Germinal center (tissue), 1 donor: ENCODE results near the gene CHCHD1.
"Not testable (repeated sequence)": the region's sequence is repeated elsewhere in the genome, so short reads cannot be mapped to it uniquely, and the experiment has no call there.

ENCODE experiments used
- DNase-seq: peaks from one replicate; pipeline ENCODE4 v3.0.0; 2012; ENCODE audit warnings: mixed read lengths, low spot score

The CHCHD1 gene

GRCh38 chr10:73781879-73782748, at the start of gene CHCHD1:
TSS of gene CHCHD1 (plus strand) at chr10:73782048. CDS start at chr10:73782076, 28 bp downstream.
- peak; percentile 90 for DNase-seq

- DNase-seq: no peak
These were observed 49.4 kb upstream of the CHCHD1 start for GRCh38 chr10:73732426-73732825.

GRCh38 chr10:73732931-73733623, 48.8 kb upstream of the CHCHD1 start:
- no peak for DNase-seq

GRCh38 chr10:73734028-73734720, 47.7 kb upstream of the CHCHD1 start:
- DNase-seq: no peak

DNA sequence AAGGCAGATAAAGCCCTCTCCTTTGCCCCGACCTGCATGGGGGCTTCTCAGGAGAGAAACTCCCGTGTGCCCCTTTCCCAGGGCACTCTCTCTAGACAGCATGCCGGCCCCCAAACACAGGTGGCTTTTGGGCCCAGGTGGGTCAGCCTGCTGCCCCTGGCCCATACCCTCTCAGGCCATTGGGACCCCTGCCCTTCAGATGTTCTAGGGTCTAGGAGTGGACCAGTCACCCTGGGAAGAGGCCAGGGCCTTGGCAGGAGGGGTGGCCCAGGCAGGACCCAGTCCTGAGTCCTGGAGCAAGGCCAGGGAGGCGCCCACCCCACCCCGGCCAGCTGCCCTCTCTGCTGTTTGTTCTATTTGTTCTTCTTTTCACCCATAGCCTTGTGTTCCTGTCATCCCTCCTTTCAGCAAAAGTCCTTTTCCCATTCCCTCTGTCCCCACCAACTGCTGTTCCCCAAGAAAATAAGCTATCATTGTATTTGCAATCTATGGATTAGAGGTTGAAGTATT, 47.0 kb upstream of the CHCHD1 start:
- DNase-seq: no peak

- DNase-seq: not testable (repeated sequence)
These were observed 41.2 kb upstream of the CHCHD1 start for GRCh38 chr10:73740501-73741254.

DNA sequence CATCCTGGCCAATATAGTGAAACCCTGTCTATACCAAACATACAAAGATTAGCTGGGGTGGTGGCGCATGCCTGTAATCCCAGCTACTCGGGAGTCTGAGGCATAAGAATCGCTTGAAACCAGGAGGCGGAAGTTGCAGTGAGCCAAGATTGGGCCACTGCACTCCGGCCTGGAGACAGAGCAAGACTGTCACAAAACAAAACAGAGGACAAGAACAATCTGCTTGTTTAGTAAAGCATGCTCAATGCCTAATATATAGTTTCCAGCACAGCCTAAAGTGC, 39.5 kb upstream of the CHCHD1 start:
- DNase-seq: no peak

DNA sequence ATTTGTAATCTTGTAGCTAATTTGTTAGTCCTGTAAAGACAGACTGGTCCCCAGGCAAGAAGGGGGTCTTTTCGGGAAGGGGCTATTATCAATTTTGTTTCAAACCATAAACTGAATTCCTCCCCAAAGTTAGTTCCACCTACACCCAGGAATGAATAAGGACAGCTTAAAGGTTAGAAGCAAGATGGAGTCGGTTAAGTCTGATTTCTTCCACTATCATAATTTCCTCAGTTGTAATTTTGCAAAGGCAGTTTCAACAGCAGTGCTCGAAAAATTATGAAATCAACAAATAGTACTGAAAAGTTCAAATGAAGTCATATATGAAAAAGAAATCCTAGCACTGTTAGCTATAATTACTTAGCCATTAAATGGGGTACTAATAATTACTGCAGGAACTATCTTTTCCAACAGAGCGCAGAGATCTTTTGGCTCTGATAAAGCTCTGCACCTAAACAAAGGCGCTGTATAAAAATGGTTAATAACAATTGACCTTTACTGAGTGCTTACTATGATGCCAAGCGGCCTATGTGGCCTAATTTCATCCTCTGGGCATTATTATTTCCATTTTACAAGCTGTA, 38.4 kb upstream of the CHCHD1 start:
- no peak for DNase-seq

- DNase-seq: peak; percentile 94
These were observed 37.8 kb upstream of the CHCHD1 start, which contains the start of gene SEC24C for GRCh38 chr10:73743905-73744663. TSS of gene SEC24C (plus strand) at chr10:73744372. CDS start at chr10:73746833, 2,461 bp downstream.

DNA sequence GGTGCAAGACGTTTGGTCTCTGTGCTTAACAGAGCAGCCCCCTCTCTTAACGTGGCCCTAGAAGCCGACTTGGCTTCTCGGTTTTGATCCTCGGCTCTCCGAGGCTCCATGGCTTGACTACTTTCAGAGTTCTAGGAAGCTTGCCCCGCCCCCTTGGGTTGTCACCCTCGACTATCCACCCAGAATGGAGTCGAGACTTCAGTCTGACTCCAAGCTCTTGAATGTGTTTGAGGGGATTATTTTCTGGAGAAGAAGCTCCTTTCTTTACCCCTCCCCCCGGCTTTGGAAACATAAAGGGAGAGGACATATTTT, 37.2 kb upstream of the CHCHD1 start:
- peak; percentile 41 for DNase-seq

- DNase-seq: no peak
These were observed 35.1 kb upstream of the CHCHD1 start for GRCh38 chr10:73746721-73747120.

DNA sequence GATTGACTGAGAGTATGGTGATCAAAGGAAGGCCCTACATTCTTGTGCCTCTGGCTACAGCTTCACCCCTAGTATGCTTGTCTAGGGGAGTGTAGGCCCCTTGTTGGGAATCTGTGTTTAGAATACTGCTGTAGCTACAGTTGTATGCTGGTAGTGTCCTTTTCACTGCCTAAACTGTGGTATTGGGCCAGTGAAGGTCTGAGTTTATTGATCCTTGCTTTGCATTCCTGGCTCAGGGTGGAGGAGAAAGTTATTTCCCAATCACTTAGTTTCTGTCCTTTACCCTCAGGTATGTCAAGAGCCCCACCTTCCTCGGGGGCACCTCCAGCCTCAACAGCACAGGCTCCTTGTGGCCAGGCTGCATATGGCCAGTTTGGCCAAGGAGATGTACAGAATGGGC, 31.0 kb upstream of the CHCHD1 start:
- DNase-seq: no peak

DNA sequence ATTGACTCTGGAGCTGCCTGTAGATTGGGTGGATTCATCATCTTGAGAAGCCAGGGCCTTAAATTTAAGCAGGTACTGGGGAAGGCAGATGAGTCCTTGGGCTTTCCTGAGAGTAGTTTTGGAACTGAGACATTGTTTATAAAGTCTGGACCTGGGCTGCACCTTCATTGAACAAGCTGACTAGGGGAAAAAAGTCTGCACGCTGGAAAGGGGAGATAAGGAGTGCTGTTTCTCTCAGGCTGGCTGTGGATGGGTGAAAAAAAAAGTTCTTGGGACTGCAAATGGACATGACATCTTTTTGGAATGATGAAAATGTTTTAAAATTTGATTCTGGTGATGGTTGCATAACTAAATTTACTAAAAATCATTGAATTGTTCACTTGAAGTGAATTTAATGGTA, 25.7 kb upstream of the CHCHD1 start:
- DNase-seq: no peak

DNA sequence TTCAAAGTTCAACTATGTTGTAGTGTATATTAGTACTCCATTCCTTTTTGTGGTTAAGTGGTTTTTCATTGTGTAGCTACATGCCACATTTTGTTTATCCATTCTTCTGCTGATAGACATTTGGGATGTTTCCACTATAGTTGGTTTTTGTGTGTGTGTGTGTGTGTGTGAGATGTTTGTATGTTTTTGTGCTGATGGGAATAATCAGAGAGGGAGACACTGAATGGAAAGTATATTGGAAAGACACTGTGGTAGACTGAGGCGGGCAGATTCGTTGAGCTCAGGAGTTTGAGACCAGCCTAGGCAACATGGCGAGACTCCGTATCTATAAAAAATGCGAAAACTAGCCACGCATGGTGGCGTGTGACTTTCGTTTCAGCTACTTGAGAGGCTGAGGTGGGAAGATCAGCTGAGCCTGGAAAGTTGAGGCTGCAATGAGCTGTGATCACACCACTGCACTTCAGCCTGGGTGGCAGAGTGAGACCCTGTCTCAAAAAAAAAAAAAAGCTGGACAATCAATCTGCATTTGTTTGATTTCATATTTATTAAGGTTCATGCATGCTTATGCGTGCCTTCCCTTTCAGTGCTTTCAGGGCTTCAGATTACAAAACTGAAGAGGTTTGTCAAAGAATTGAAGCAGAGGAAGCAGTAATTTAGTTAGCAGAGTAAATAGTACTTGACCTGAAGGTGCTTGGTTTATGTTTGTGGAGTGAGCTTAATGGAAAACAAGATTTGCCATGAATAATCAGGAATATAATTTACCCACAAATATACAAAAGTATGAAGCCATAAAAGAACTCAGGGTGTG, 22.9 kb upstream of the CHCHD1 start:
- DNase-seq: no peak

DNA sequence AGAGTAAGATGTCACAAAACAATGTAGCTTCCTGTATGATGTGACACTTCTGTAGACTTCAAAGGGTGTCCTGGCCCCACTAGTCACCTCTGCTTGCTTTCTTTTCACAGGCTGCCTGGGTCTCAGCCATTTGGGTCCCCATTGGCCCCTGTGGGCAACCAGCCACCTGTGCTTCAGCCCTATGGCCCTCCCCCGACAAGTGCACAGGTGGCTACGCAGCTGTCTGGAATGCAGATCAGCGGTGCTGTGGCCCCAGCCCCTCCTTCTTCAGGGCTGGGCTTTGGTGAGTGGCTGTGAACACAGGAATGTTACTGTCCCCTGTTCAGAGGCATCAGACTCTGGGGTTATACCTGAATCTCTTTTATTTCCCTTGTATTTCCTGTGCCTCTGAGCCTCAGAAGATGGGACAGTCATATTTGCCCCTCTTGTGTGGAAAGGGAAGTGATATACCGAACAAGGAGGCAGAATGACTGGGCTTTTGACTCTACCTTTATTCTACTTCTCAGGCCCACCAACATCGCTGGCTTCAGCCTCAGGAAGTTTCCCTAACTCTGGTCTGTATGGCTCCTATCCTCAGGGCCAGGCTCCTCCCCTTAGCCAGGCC, 22.2 kb upstream of the CHCHD1 start:
- DNase-seq: no peak

DNA sequence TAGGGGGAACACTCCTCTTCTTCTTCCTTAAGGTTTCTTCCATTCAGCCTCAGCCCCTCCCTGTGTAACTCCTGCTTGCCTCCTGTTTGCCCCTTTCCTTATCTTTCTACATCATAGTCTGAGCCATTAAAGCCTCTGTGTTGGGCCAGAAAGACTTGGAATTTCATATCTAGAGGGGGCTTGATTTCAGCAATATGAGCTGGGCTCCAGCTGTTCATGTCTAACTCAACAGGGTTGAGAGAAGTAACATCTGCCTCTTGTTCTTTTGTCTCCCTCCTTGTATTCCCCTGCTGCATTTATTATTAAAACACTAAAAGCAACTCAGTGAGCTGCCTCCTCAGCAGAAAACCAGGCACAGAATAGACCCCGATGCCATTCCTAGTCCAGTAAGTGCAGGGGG, 20.1 kb upstream of the CHCHD1 start:
- no peak for DNase-seq

DNA sequence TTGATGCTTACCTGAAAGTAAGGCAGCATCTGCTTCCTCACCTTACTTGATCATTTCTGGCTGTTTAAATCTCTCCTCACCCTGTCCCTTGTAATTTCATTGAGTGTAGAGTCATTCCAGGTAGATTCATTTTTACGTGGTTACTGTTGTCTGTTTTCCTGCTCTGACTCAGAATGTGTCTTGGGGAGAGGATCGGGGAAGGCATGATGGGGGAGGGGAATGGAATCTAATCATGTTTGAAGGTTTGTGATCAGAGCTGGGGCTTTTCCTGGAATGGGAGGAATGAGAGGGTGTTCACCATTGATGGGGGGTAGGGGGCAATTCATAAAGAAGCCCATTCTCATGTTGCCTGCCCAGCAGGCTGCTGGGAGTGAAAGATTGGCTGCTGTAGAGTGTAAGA, 18.9 kb upstream of the CHCHD1 start:
- DNase-seq: no peak

- no peak for DNase-seq
These were observed 18.5 kb upstream of the CHCHD1 start for GRCh38 chr10:73763343-73763742.

DNA sequence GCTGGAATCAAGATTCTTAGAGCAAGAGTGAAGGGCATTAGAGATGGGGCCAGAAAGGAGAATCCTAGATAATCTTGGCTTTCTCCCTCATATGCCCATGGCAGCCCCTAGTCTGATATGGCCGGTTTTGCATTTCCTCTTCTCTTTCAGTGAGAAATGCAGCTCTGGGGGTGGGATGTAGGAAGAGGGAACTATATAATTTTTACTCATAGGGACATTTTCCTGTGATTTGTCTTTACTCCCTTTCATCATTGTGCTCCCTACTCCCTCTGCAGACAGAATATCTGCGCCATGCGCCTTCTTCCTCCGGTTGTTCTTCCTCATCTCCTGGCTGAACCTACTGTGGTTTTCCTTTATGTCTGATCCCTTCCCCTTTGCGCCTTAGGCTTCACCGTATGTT, 16.8 kb upstream of the CHCHD1 start:
- no peak for DNase-seq

DNA sequence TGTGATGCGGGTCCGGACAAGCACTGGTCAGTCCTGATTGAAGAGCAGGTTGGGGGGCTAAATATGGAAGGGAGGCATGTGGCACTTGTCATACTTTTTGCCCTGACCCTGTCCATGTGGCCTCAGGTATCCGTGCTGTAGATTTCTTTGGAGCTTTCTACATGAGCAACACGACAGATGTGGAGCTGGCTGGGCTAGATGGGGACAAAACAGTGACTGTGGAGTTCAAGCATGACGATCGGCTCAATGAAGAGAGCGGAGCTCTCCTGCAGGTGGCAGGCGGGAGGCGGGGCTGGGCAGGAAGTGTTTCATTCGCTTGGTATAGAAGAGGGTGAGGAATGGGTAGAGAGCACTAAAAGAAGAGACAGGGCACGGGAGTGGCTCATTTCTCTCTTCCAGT, 13.0 kb upstream of the CHCHD1 start:
- peak; percentile 71 for DNase-seq
